H1 (cell line): ENCODE data around the gene GIMAP7. TPM values are rescaled to one million over a fixed set of nuclear protein-coding genes. Genes with fewer than 3 reads are reported as not detected.

Experiments used
- CTCF ChIA-PET: fragments of 300-600 bp; sonication (Branson Sonifier 250); formaldehyde crosslinking; loops from one replicate; lab custom pipeline; 2021; ENCODE audit not compliant: partially characterized antibody; lab: Charles Lee
- POLR2A ChIA-PET: fragments of 300-600 bp; sonication (Branson Sonifier 250); formaldehyde crosslinking; loops from one replicate; lab custom pipeline; 2021; ENCODE audit warnings: inconsistent platforms; ENCODE audit not compliant: partially characterized antibody; lab: Charles Lee
- DNase-seq, 2 experiments: peaks; one replicate each; pipeline versions ENCODE4 v3.0.0 to v3.0.0-alpha.2; 2010 to 2022; ENCODE audit warnings: low spot score in 2 of 2, low read depth in 1 of 2, mixed read lengths in 1 of 2
- FAIRE-seq: peaks from 2 replicates; lab custom pipeline; 2011; peaks lifted over from hg19 to GRCh38; lab: Jason Lieb, UNC
- H2AFZ ChIP-seq: 2 replicates; pipeline ENCODE4 v1.8.1; 2012; ENCODE audit warnings: low read length, inconsistent platforms
- H2AK5ac ChIP-seq: 2 replicates; pipeline ENCODE4 v1.6.1; 2013; ENCODE audit warnings: low read depth, low read length
- H2BK120ac ChIP-seq: replicated peaks from 2 replicates; pipeline ENCODE3; 2013; ENCODE audit warnings: low read depth, low read length, inconsistent platforms
- H2BK12ac ChIP-seq: 2 replicates; pipeline ENCODE4 v1.6.1; 2013; ENCODE audit warnings: low read depth, low read length
- H2BK15ac ChIP-seq: 2 replicates; pipeline ENCODE4 v1.6.1; 2013; ENCODE audit warnings: low read length
- H2BK20ac ChIP-seq: 2 replicates; pipeline ENCODE4 v1.6.1; 2013; ENCODE audit warnings: low read length
- H2BK5ac ChIP-seq: 2 replicates; pipeline ENCODE4 v1.6.1; 2013; ENCODE audit warnings: low read depth, low read length
- H3K14ac ChIP-seq: 2 replicates; pipeline ENCODE4 v1.6.1; 2013; ENCODE audit warnings: inconsistent platforms; ENCODE audit not compliant: insufficient read length
- H3K18ac ChIP-seq: 2 replicates; pipeline ENCODE4 v1.6.1; 2013; ENCODE audit warnings: low read length; ENCODE audit errors: extremely low read depth
- H3K23ac ChIP-seq: 2 replicates; pipeline ENCODE4 v1.6.1; 2013; ENCODE audit warnings: inconsistent platforms; ENCODE audit not compliant: insufficient read length
- H3K23me2 ChIP-seq: 2 replicates; pipeline ENCODE4 v1.6.1; 2013; ENCODE audit warnings: low read depth, low read length
- H3K27ac ChIP-seq: 2 replicates; pipeline ENCODE4 v1.6.1; 2011; ENCODE audit warnings: low read depth, low read length, inconsistent platforms
- H3K27me3 ChIP-seq, 4 experiments: replicated peaks in 1 of 4; 1 replicate in 1 of 4; 2 replicates in 3 of 4; pipeline versions ENCODE4 v1.6.1 to v1.8.1; 2011 to 2013; ENCODE audit warnings: low read length in 3 of 4, mild to moderate bottlenecking in 3 of 4, inconsistent platforms in 2 of 4, mixed read lengths in 2 of 4, moderate library complexity in 1 of 4; ENCODE audit not compliant: control insufficient read depth in 3 of 4, insufficient read depth in 3 of 4; ENCODE audit errors: extremely low read depth in 1 of 4
- H3K36me3 ChIP-seq, 4 experiments: 2 replicates each; pipeline versions ENCODE4 v1.6.1 to v1.8.1; 2011 to 2013; ENCODE audit warnings: mild to moderate bottlenecking in 4 of 4, low read length in 3 of 4, moderate library complexity in 2 of 4, control low read depth in 1 of 4, inconsistent platforms in 1 of 4; ENCODE audit not compliant: insufficient read depth in 4 of 4, control insufficient read depth in 2 of 4
- H3K4ac ChIP-seq: replicated peaks from 2 replicates; pipeline ENCODE3; 2013; ENCODE audit warnings: low read length, low read depth, mixed read lengths, inconsistent platforms; ENCODE audit not compliant: insufficient read length
- H3K4me1 ChIP-seq, 4 experiments: replicated peaks in 1 of 4; 1 replicate in 1 of 4; 2 replicates in 3 of 4; pipeline versions ENCODE4 v1.6.1 to v1.8.1; 2011 to 2013; ENCODE audit warnings: low read length in 3 of 4, inconsistent platforms in 2 of 4, mixed read lengths in 1 of 4; ENCODE audit not compliant: insufficient read depth in 4 of 4, control insufficient read depth in 3 of 4
- H3K4me2 ChIP-seq, 2 experiments: 2 replicates each; pipeline versions ENCODE4 v1.6.1 to v1.8.1; 2011 to 2013; ENCODE audit warnings: low read depth in 2 of 2, low read length in 2 of 2, control low read depth in 1 of 2, inconsistent platforms in 1 of 2, mild to moderate bottlenecking in 1 of 2; ENCODE audit not compliant: insufficient read depth in 1 of 2
- H3K4me3 ChIP-seq, 4 experiments: fragments of 200-600, 300-600 bp in 1 of 4; sonication (generic), shearing (Covaris generic), sonication (Bioruptor Twin) in 1 of 4; 2 replicates each; pipeline versions ENCODE4 v1.5.1 to v1.8.1; 2011 to 2016; ENCODE audit warnings: low read length in 4 of 4, low read depth in 3 of 4, control low read depth in 2 of 4, inconsistent platforms in 2 of 4, mild to moderate bottlenecking in 2 of 4, mixed read lengths in 1 of 4, moderate library complexity in 1 of 4; ENCODE audit not compliant: insufficient read depth in 2 of 4; ENCODE audit errors: extremely low read depth in 1 of 4
- H3K56ac ChIP-seq: replicated peaks from 2 replicates; pipeline ENCODE3; 2013; ENCODE audit warnings: low read depth, mild to moderate bottlenecking, mixed read lengths, low read length, inconsistent platforms; ENCODE audit not compliant: insufficient read length
- H3K79me1 ChIP-seq: 2 replicates; pipeline ENCODE4 v1.6.1; 2013; ENCODE audit warnings: low read depth, low read length, control low read depth
- H3K79me2 ChIP-seq, 2 experiments: 2 replicates each; pipeline versions ENCODE4 v1.6.1 to v1.8.1; 2012 to 2013; ENCODE audit warnings: low read length in 2 of 2, mild to moderate bottlenecking in 2 of 2, inconsistent platforms in 1 of 2; ENCODE audit not compliant: insufficient read depth in 2 of 2, control insufficient read depth in 1 of 2
- H3K9ac ChIP-seq, 4 experiments: replicated peaks in 1 of 4; 1 replicate in 1 of 4; 2 replicates in 3 of 4; pipeline versions ENCODE4 v1.6.1 to v1.8.1; 2011 to 2013; ENCODE audit warnings: low read depth in 3 of 4, low read length in 3 of 4, control low read depth in 2 of 4, mild to moderate bottlenecking in 2 of 4, moderate library complexity in 2 of 4, inconsistent platforms in 1 of 4; ENCODE audit errors: extremely low read depth in 1 of 4
- H3K9me3 ChIP-seq, 2 experiments: 2 replicates each; pipeline versions ENCODE4 v1.6.1 to v1.8.1; 2012 to 2013; ENCODE audit warnings: mild to moderate bottlenecking in 2 of 2, moderate library complexity in 2 of 2, control low read depth in 1 of 2, inconsistent platforms in 1 of 2, low read depth in 1 of 2, low read length in 1 of 2, mixed read lengths in 1 of 2; ENCODE audit not compliant: insufficient read depth in 2 of 2
- H4K20me1 ChIP-seq, 2 experiments: replicated peaks in 1 of 2; 2 replicates each; pipeline versions ENCODE3 to v1.8.1; 2011 to 2013; ENCODE audit warnings: inconsistent platforms in 2 of 2, low read length in 2 of 2, mild to moderate bottlenecking in 1 of 2; ENCODE audit not compliant: insufficient read depth in 2 of 2, control insufficient read depth in 1 of 2
- H4K5ac ChIP-seq: 2 replicates; pipeline ENCODE4 v1.6.1; 2013; ENCODE audit warnings: low read length, low read depth, mixed read lengths, inconsistent platforms; ENCODE audit not compliant: insufficient read length
- H4K8ac ChIP-seq: 2 replicates; pipeline ENCODE4 v1.8.0; 2013; ENCODE audit warnings: mild to moderate bottlenecking, moderate library complexity, low read length, inconsistent platforms; ENCODE audit not compliant: insufficient read depth; ENCODE audit errors: extremely low read depth
- H4K91ac ChIP-seq: replicated peaks from 2 replicates; pipeline ENCODE3; 2013; ENCODE audit warnings: low read length, mixed read lengths, inconsistent platforms; ENCODE audit not compliant: insufficient read length
- RAD21 ChIP-seq, 2 experiments: IDR thresholded peaks in 1 of 2; conservative IDR thresholded peaks in 1 of 2; 2 replicates each; pipeline ENCODE4 v1.6.1; 2011; ENCODE audit warnings: low read depth in 2 of 2, low read length in 2 of 2, improper control_type of control experiment in 1 of 2, inconsistent platforms in 1 of 2, mild to moderate bottlenecking in 1 of 2, moderate library complexity in 1 of 2
- TCF12 ChIP-seq: IDR thresholded peaks from 2 replicates; pipeline ENCODE4 v1.6.1; 2011; ENCODE audit warnings: low read depth, mild to moderate bottlenecking, low read length
- WGBS, 2 experiments: shearing (Covaris generic) in 1 of 2; methylation state at CpG; one replicate each; pipeline versions ENCODE4 v1.1.6 to v1.1.7; 2013 to 2015; ENCODE audit warnings: low lambda C conversion rate in 2 of 2, mixed read lengths in 2 of 2, inconsistent platforms in 1 of 2, low coverage in 1 of 2, missing lambda C conversion rate in 1 of 2; ENCODE audit not compliant: insufficient replicate concordance in 2 of 2, insufficient coverage in 1 of 2, insufficient read length in 1 of 2; ENCODE audit errors: extremely low coverage in 1 of 2, missing lambda C conversion rate in 1 of 2; 5-methylcytosine and 5-hydroxymethylcytosine counted together
- polyA plus RNA-seq, 7 experiments: library from polyadenylated mRNA; depleted of rRNA in 3 of 7; stranded (reverse) in 5 of 7; unstranded in 2 of 7; fragments of >200 nt in 5 of 7; fragments of 200-250 nt in 2 of 7; gene quantifications; 1 replicate in 5 of 7; 2 replicates in 1 of 7; 4 replicates in 1 of 7; pipeline versions ENCODE4 v1.2.1 to v1.2.3, GENCODE V29; 2011 to 2013; ENCODE audit warnings: missing spikeins in 2 of 7, mixed read lengths in 2 of 7
- total RNA-seq: library from RNA; stranded (reverse); fragmentation: NEBNext Ultra II Directional; extraction: Animal tissue kit (Norgen Biotek cat#: 25700); gene quantifications from 2 replicates; pipeline ENCODE4 v1.2.1, GENCODE V29; 2021

Gene GIMAP7
- total and polyA plus RNA-seq, 2 of the 8 experiments (the other 6 are each of a cell fraction or from before 2014, with no cell fraction given): not detected

DNA sequence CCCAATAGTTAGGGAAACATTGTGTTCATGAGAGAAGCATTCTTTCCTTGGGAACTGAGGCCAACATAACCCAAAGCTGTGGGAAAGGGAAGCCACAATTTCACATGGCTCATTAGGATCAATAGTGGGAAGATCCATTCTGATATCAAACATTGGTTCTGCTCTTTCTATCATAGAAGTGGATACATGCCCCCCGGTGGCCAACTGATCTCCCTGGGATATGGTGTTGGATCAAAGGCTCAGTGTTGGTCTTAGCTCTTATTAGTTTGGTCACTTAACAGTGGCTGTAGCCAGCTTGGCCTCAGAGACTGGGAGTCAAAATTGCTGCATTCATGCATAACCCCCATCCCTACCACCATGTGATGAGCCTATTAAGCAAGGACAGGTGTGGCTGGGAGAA is 45.8 kb downstream of the GIMAP7 start:
- no peak for DNase-seq

More for the DNA sequence above, 45.8 kb downstream of the GIMAP7 start:
- H3K4ac ChIP-seq: no peak overlapping the region
- H2BK5ac ChIP-seq: no peak overlapping the region
- CTCF ChIA-PET: interaction anchor here (0.7 kb wide), 1 partner anchor 10 kb away, joined by 3 read pairs; no protein-coding TSS in a partner anchor
- no peak overlapping the region for H3K23ac ChIP-seq
- no peaks in the 10 kb centered on the region for H3K23me2 ChIP-seq
- no peak overlapping the region for H3K9ac ChIP-seq
- H3K4me1 ChIP-seq: peaks cover 0 to 7% (median under 1%) of the 10 kb centered on the region in 4 experiments; a peak in 3 of 7 replicates
- H3K27me3 ChIP-seq: no peaks in the 10 kb centered on the region
- H3K14ac ChIP-seq: no peak overlapping the region
- no peak overlapping the region for H2AK5ac ChIP-seq
- H4K91ac ChIP-seq: no peak overlapping the region
- H2BK120ac ChIP-seq: no peak overlapping the region
- H2BK20ac ChIP-seq: no peak overlapping the region
- H3K56ac ChIP-seq: no peak overlapping the region
- no peak overlapping the region for H3K4me2 ChIP-seq
- H3K79me2 ChIP-seq: no peaks in the 10 kb centered on the region
- WGBS, 2 experiments: 70% methylated on average over 1 of the region's 1 CpG; no CpG with 5 or more reads in 1 of the 2 experiments
- POLR2A ChIA-PET: no interaction called here
- no peak overlapping the region for H4K8ac ChIP-seq
- no peak overlapping the region for H4K5ac ChIP-seq
- H3K79me1 ChIP-seq: no peaks in the 10 kb centered on the region
- peaks cover 5 to 16% of the 10 kb centered on the region in 2 experiments; a peak in 2 of 4 replicates for H3K9me3 ChIP-seq
- H2BK12ac ChIP-seq: no peak overlapping the region
- no peaks in the 10 kb centered on the region for H4K20me1 ChIP-seq
- H3K4me3 ChIP-seq: no peak overlapping the region
- no peak overlapping the region for H3K18ac ChIP-seq
- no peak for FAIRE-seq
- H3K36me3 ChIP-seq: no peaks in the 10 kb centered on the region
- no peak overlapping the region for H3K27ac ChIP-seq
- H2BK15ac ChIP-seq: no peak overlapping the region
- no peak overlapping the region for H2AFZ ChIP-seq
- TF ChIP-seq RAD21 (IDR thresholded peaks at IDR 0.05 in 1 of 2, conservative IDR thresholded peaks at IDR 0.05 in 1 of 2; ENCODE audit: low read depth in 2 of 2, low read length in 2 of 2) (peak in 1 of 2 experiments; percentile 16; a peak in 1 of 4 replicates), TCF12 (no peak)
